ENCODE results near the gene TAF12. TPM values are rescaled to one million over a fixed set of nuclear protein-coding genes. Genes with fewer than 3 reads are reported as not detected.

Gene TAF12
- total and polyA plus RNA-seq, 10 of the 15 experiments (the other 5 are each of a cell fraction or from before 2014, with no cell fraction given): 18.3 to 43.3 (median 28.6) TPM

GRCh38 chr1:28577052-28577678, 65.7 kb downstream of the TAF12 start (continued):
- TF ChIP-seq FOXM1 (IDR thresholded peaks at IDR 0.05; ENCODE audit: low read depth, low read length): 0 out of 2 replicates have a peak, but pooled peaks have one; percentile 5

- WGBS (ENCODE audit: insufficient coverage, insufficient replicate concordance, low lambda C conversion rate, missing lambda C conversion rate): 97% methylated on average over 11 of the region's 11 CpGs
- peaks cover 9 to 25% of the 10 kb centered on the region in 2 experiments for H3K36me3 ChIP-seq (ENCODE audit: control insufficient read depth in 2 of 2, insufficient read depth in 2 of 2, low read length in 1 of 2)
- no peaks in the 10 kb centered on the region for H3K27me3 ChIP-seq (replicated peaks in 1 of 2; ENCODE audit: control insufficient read depth in 2 of 2, insufficient read depth in 2 of 2, low read length in 1 of 2)
- peaks cover 4% of the 10 kb centered on the region for H3K79me2 ChIP-seq (ENCODE audit: control insufficient read depth, insufficient read depth, low read length)
- H4K20me1 ChIP-seq (ENCODE audit: control insufficient read depth, insufficient read depth): no peaks in the 10 kb centered on the region
- no peaks in the 10 kb centered on the region for H3K9me3 ChIP-seq (replicated peaks; ENCODE audit: control insufficient read depth, insufficient read depth, low read length)
- in situ Hi-C loops (cut with MboI): no loop called here
- ChIA-PET POLR2A (interaction anchor here (0.6 kb wide), 1 partner anchor 220 kb away, joined by 3 read pairs; no protein-coding TSS in a partner anchor), SMC1A (ENCODE audit: uncharacterized antibody, unreplicated experiment) (interaction anchor here (0.7 kb wide), 1 partner anchor 17 kb away, joined by 3 read pairs; no protein-coding TSS in a partner anchor), RAD21 (ENCODE audit: unreplicated experiment) (no interaction called here), CTCF (no interaction called here)
- ATAC-seq (no peak), DNase-seq (ENCODE audit: low read depth, low spot score) (no peak), FAIRE-seq (no peak)
- no peak overlapping the region for H3K4me2 ChIP-seq (ENCODE audit: control insufficient read depth, insufficient read depth)
- no peak overlapping the region for H3K27ac ChIP-seq (ENCODE audit: control insufficient read depth, insufficient read depth)
- no peak overlapping the region for H2AFZ ChIP-seq (ENCODE audit: control insufficient read depth, low read depth, low read length)
- peaks cover 6% of the 10 kb centered on the region for H3K4me1 ChIP-seq (ENCODE audit: control insufficient read depth, insufficient read depth, low read length)
- H3K9ac ChIP-seq (ENCODE audit: control insufficient read depth, insufficient read depth, low read length): no peak overlapping the region
- intact Hi-C loops (cut with micrococcal nuclease; ENCODE audit: unreplicated experiment): no loop called here
- no peak overlapping the region for H3K4me3 ChIP-seq
- BruUV-seq (replicated peaks): no TSS peak
- TF ChIP-seq ZBTB4 (CRISPR knock-in tag; IDR thresholded peaks at IDR 0.05) (no peak), MTA3 (IDR thresholded peaks at IDR 0.05; ENCODE audit: borderline replicate concordance, low read length) (no peak), MYC (IDR thresholded peaks at IDR 0.05; ENCODE audit: insufficient read depth, insufficient read length, insufficient replicate concordance, low read length, severe bottlenecking) (no peak), SUZ12 (IDR thresholded peaks at IDR 0.05; ENCODE audit: unreplicated experiment) (no peak), WRNIP1 (IDR thresholded peaks at IDR 0.05; ENCODE audit: borderline replicate concordance, low read depth, low read length) (no peak), ELK1 (IDR thresholded peaks at IDR 0.05; ENCODE audit: low read depth, low read length) (no peak), HCFC1 (IDR thresholded peaks at IDR 0.05; ENCODE audit: low read length) (no peak), ZNF592 (IDR thresholded peaks at IDR 0.05) (no peak), BCL3 (IDR thresholded peaks at IDR 0.05; ENCODE audit: borderline replicate concordance, insufficient read depth, low read depth, low read length, poor library complexity, severe bottlenecking) (no peak), TCF12 (IDR thresholded peaks at IDR 0.05; ENCODE audit: low read depth, low read length) (no peak)
These were observed 69.3 kb downstream of the TAF12 start for GRCh38 chr1:28573564-28573963.

All from GM12878 (cell line).